Measurements from ENCODE around the gene FBLN7.

Gene FBLN7

GRCh38 chr2:112121682-112122254, 16.4 kb upstream of the FBLN7 start:
- Histone ChIP-seq H3K4me1 (ENCODE audit: control insufficient read depth in 1 of 2, insufficient read depth in 1 of 2, low read depth in 1 of 2, low read length in 1 of 2) (no peaks in the 10 kb centered on the region), H3K36me3 (peaks cover 20% of the 10 kb centered on the region), H3K9me3 (no peaks in the 10 kb centered on the region), H3K27me3 (no peaks in the 10 kb centered on the region), H3K27ac (no peak overlapping the region), H3K4me3 (ENCODE audit: low read depth in 1 of 2, low read length in 1 of 2) (no peak overlapping the region)
- TF ChIP-seq CTCF (IDR thresholded peaks at IDR 0.05): no peak

DNA sequence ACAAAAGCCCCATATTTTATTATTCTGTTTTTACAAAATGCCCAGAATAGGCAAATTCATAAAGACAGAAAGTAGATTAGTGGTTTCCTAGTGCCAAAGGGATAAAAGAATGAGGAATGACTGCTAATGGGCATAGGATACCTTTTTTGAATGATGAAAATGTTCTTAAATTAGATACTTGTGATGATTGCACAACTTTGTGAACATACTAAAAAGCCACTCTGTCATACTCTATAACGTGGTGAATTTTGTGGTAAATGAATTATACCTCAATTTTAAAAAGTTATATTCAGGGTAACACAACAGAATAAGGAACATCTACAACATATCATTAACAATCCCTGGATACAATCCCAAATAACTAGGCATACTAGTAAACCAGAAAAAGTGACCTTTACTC, 9.1 kb upstream of the FBLN7 start:
- H3K9me3 ChIP-seq: no peaks in the 10 kb centered on the region
- TF ChIP-seq CTCF (IDR thresholded peaks at IDR 0.05): no peak
- no peak overlapping the region for H3K27ac ChIP-seq
- no peaks in the 10 kb centered on the region for H3K36me3 ChIP-seq
- H3K4me3 ChIP-seq (ENCODE audit: low read depth in 1 of 2, low read length in 1 of 2): no peak overlapping the region
- H3K27me3 ChIP-seq: no peaks in the 10 kb centered on the region
- no peaks in the 10 kb centered on the region for H3K4me1 ChIP-seq (ENCODE audit: control insufficient read depth in 1 of 2, insufficient read depth in 1 of 2, low read depth in 1 of 2, low read length in 1 of 2)

GRCh38 chr2:112133344-112133743, 4.8 kb upstream of the FBLN7 start:
- TF ChIP-seq CTCF (IDR thresholded peaks at IDR 0.05): no peak

DNA sequence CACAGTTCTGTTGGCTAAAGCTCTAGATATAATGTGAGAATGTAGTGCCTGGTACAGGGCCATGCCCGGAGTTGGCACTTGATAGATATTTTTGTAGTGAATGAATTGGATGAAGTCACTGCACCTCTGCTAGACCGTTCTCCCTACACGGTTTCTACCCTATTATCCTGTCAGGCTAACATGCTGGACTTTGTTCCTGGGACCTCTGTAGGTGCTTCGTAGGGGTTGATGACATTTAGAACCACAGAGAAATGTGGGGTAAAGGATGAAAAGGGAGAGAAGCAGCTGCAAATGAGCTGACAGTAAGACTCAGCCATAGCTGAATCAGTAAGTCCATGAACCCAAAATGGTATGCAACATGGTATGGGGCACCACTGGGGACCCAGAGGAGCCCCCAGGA, 4.1 kb upstream of the FBLN7 start:
- TF ChIP-seq CTCF (IDR thresholded peaks at IDR 0.05): no peak
- H3K4me3 ChIP-seq (ENCODE audit: low read depth in 1 of 2, low read length in 1 of 2): no peak overlapping the region
- no peak overlapping the region for H3K27ac ChIP-seq
- no peaks in the 10 kb centered on the region for H3K36me3 ChIP-seq
- H3K9me3 ChIP-seq: no peaks in the 10 kb centered on the region
- peaks cover 0 to 4% of the 10 kb centered on the region in 2 experiments for H3K4me1 ChIP-seq (ENCODE audit: control insufficient read depth in 1 of 2, insufficient read depth in 1 of 2, low read depth in 1 of 2, low read length in 1 of 2)
- H3K27me3 ChIP-seq: peaks cover 41% of the 10 kb centered on the region

More at GRCh38 chr2:112133344-112133743, 4.8 kb upstream of the FBLN7 start:
- Histone ChIP-seq H3K9me3 (no peaks in the 10 kb centered on the region), H3K27ac (no peak overlapping the region), H3K27me3 (peaks cover 33% of the 10 kb centered on the region), H3K36me3 (no peaks in the 10 kb centered on the region), H3K4me1 (ENCODE audit: control insufficient read depth in 1 of 2, insufficient read depth in 1 of 2, low read depth in 1 of 2, low read length in 1 of 2) (peaks cover 0 to 4% of the 10 kb centered on the region in 2 experiments), H3K4me3 (ENCODE audit: low read depth in 1 of 2, low read length in 1 of 2) (no peak overlapping the region)

GRCh38 chr2:112136096-112136495, 2.1 kb upstream of the FBLN7 start:
- Histone ChIP-seq H3K4me3 (ENCODE audit: low read depth in 1 of 2, low read length in 1 of 2) (no peak overlapping the region), H3K9me3 (no peaks in the 10 kb centered on the region), H3K27ac (no peak overlapping the region), H3K36me3 (no peaks in the 10 kb centered on the region), H3K4me1 (ENCODE audit: control insufficient read depth in 1 of 2, insufficient read depth in 1 of 2, low read depth in 1 of 2, low read length in 1 of 2) (peaks cover 0 to 8% of the 10 kb centered on the region in 2 experiments), H3K27me3 (peaks cover 58% of the 10 kb centered on the region)
- TF ChIP-seq CTCF (IDR thresholded peaks at IDR 0.05): no peak
